GM12878 (cell line): ENCODE results near the gene PPP1R13B.

Experiments used
- CEBPB ChIP-seq, 2 experiments: fragments of 150-350 bp in 1 of 2; IDR thresholded peaks; 2 replicates each; pipeline ENCODE4 v1.6.1; 2012 to 2014; ENCODE audit warnings: low read depth in 2 of 2, low read length in 2 of 2, borderline replicate concordance in 1 of 2, inconsistent platforms in 1 of 2
- EGR1 ChIP-seq, 2 experiments: IDR thresholded peaks; 1 replicate in 1 of 2; 2 replicates in 1 of 2; pipeline ENCODE4 v1.6.1; 2011 to 2012; ENCODE audit warnings: low read depth in 2 of 2, low read length in 2 of 2, borderline replicate concordance in 1 of 2, mild to moderate bottlenecking in 1 of 2, moderate library complexity in 1 of 2
- HCFC1 ChIP-seq: fragments of 150-350 bp; IDR thresholded peaks from 2 replicates; pipeline ENCODE4 v1.6.1; 2014; ENCODE audit warnings: low read length
- MLLT1 ChIP-seq: fragments of 450-650 bp; IDR thresholded peaks from 2 replicates; pipeline ENCODE4 v1.6.1; 2016; ENCODE audit warnings: mild to moderate bottlenecking
- NBN ChIP-seq: fragments of 450-650 bp; IDR thresholded peaks from 2 replicates; pipeline ENCODE4 v1.6.1; 2016
- POLR2A ChIP-seq: IDR thresholded peaks from 2 replicates; pipeline ENCODE4 v1.6.1; 2011; ENCODE audit warnings: low read depth, mild to moderate bottlenecking, low read length
- POLR2AphosphoS2 ChIP-seq: IDR thresholded peaks from 2 replicates; pipeline ENCODE4 v1.6.1; 2011; ENCODE audit warnings: low read depth, mild to moderate bottlenecking, low read length, improper control_type of control experiment, moderate library complexity
- SPI1 ChIP-seq: IDR thresholded peaks from 2 replicates; pipeline ENCODE4 v1.6.1; 2011; ENCODE audit warnings: low read depth, mild to moderate bottlenecking, low read length, moderate library complexity, borderline replicate concordance; ENCODE audit not compliant: insufficient read depth
- TCF12 ChIP-seq: IDR thresholded peaks from 2 replicates; pipeline ENCODE4 v1.6.1; 2011; ENCODE audit warnings: low read depth, mild to moderate bottlenecking, low read length
- TF ChIP-seq, protein P1 (sequence below): IDR thresholded peaks from 2 replicates; pipeline ENCODE4 v1.6.1; 2012; ENCODE audit warnings: low read length, inconsistent platforms
- TF ChIP-seq, protein P2 (sequence below), 3 experiments: IDR thresholded peaks in 2 of 3; conservative IDR thresholded peaks in 1 of 3; 2 replicates each; pipeline ENCODE4 v1.5.1; 2011; ENCODE audit warnings: low read depth in 3 of 3, low read length in 3 of 3, mild to moderate bottlenecking in 3 of 3, control low read depth in 2 of 3, moderate library complexity in 2 of 3, inconsistent platforms in 1 of 3, mixed read lengths in 1 of 3; ENCODE audit not compliant: control insufficient read depth in 2 of 3, insufficient read depth in 1 of 3; ENCODE audit errors: extremely low read depth in 1 of 3
- TF ChIP-seq, protein P3 (sequence below): IDR thresholded peaks from 2 replicates; pipeline ENCODE4 v1.6.1; 2012; ENCODE audit warnings: low read depth, low read length, improper control_type of control experiment
- TF ChIP-seq, protein P4 (sequence below): IDR thresholded peaks from 2 replicates; pipeline ENCODE4 v1.6.1; 2012; ENCODE audit warnings: low read depth, low read length, improper control_type of control experiment

GRCh38 chr14:103700753-103701490, 146.5 kb downstream of the PPP1R13B start:
- TF ChIP-seq, protein P1, sequence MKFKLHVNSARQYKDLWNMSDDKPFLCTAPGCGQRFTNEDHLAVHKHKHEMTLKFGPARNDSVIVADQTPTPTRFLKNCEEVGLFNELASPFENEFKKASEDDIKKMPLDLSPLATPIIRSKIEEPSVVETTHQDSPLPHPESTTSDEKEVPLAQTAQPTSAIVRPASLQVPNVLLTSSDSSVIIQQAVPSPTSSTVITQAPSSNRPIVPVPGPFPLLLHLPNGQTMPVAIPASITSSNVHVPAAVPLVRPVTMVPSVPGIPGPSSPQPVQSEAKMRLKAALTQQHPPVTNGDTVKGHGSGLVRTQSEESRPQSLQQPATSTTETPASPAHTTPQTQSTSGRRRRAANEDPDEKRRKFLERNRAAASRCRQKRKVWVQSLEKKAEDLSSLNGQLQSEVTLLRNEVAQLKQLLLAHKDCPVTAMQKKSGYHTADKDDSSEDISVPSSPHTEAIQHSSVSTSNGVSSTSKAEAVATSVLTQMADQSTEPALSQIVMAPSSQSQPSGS, result no peak
- TF ChIP-seq EGR1 (IDR thresholded peaks at IDR 0.05; ENCODE audit: borderline replicate concordance in 1 of 2, low read depth in 2 of 2, low read length in 2 of 2) (no peak), POLR2A (no peak; the same call in 1 of the 2 replicates), TCF12 (no peak), SPI1 (no peak), HCFC1 (no peak), MLLT1 (no peak), POLR2AphosphoS2 (no peak), CEBPB (IDR thresholded peaks at IDR 0.05; ENCODE audit: borderline replicate concordance in 1 of 2, low read depth in 2 of 2, low read length in 2 of 2) (no peak), NBN (no peak)
- TF ChIP-seq, protein P2, sequence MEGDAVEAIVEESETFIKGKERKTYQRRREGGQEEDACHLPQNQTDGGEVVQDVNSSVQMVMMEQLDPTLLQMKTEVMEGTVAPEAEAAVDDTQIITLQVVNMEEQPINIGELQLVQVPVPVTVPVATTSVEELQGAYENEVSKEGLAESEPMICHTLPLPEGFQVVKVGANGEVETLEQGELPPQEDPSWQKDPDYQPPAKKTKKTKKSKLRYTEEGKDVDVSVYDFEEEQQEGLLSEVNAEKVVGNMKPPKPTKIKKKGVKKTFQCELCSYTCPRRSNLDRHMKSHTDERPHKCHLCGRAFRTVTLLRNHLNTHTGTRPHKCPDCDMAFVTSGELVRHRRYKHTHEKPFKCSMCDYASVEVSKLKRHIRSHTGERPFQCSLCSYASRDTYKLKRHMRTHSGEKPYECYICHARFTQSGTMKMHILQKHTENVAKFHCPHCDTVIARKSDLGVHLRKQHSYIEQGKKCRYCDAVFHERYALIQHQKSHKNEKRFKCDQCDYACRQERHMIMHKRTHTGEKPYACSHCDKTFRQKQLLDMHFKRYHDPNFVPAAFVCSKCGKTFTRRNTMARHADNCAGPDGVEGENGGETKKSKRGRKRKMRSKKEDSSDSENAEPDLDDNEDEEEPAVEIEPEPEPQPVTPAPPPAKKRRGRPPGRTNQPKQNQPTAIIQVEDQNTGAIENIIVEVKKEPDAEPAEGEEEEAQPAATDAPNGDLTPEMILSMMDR (IDR thresholded peaks at IDR 0.05 in 2 of 3, conservative IDR thresholded peaks at IDR 0.05 in 1 of 3; ENCODE audit: control insufficient read depth in 2 of 3, extremely low read depth in 1 of 3, insufficient read depth in 1 of 3, low read depth in 3 of 3, low read length in 3 of 3), result no peak
- TF ChIP-seq, protein P3, sequence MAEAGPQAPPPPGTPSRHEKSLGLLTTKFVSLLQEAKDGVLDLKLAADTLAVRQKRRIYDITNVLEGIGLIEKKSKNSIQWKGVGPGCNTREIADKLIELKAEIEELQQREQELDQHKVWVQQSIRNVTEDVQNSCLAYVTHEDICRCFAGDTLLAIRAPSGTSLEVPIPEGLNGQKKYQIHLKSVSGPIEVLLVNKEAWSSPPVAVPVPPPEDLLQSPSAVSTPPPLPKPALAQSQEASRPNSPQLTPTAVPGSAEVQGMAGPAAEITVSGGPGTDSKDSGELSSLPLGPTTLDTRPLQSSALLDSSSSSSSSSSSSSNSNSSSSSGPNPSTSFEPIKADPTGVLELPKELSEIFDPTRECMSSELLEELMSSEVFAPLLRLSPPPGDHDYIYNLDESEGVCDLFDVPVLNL, result no peak
- TF ChIP-seq, protein P4, sequence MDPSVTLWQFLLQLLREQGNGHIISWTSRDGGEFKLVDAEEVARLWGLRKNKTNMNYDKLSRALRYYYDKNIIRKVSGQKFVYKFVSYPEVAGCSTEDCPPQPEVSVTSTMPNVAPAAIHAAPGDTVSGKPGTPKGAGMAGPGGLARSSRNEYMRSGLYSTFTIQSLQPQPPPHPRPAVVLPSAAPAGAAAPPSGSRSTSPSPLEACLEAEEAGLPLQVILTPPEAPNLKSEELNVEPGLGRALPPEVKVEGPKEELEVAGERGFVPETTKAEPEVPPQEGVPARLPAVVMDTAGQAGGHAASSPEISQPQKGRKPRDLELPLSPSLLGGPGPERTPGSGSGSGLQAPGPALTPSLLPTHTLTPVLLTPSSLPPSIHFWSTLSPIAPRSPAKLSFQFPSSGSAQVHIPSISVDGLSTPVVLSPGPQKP, result no peak
